B cell (primary cell): ENCODE results near the gene FGFR2. TPM values are rescaled to one million over a fixed set of nuclear protein-coding genes. Genes with fewer than 3 reads are reported as not detected.

Experiments used
- ATAC-seq: fragments of 200-7000 bp; cut with Tn5 transposase; one replicate; pipeline ENCODE4 v1.10.0; 2021; ENCODE audit warnings: low read depth, mild to moderate bottlenecking, moderate number of reproducible peaks, moderate library complexity
- CTCF ChIA-PET: fragments of 350-600 bp; sonication (Branson Sonifier 250); formaldehyde crosslinking; loops from one replicate; lab custom pipeline; 2021; ENCODE audit warnings: antibody characterized with exemption, inconsistent platforms; lab: Charles Lee
- POLR2A ChIA-PET: fragments of 350-600 bp; sonication (Branson Sonifier 250); formaldehyde crosslinking; loops from one replicate; lab custom pipeline; 2021; ENCODE audit warnings: antibody characterized with exemption; lab: Charles Lee
- DNase-seq: peaks from one replicate; pipeline ENCODE4 v3.0.0; 2013
- H2AFZ ChIP-seq: 2 replicates; pipeline ENCODE4 v1.6.1; 2012; ENCODE audit warnings: mild to moderate bottlenecking, low read depth, low read length; ENCODE audit not compliant: insufficient read depth, poor library complexity, severe bottlenecking
- H3K27ac ChIP-seq, 2 donors: 1 replicate in 1 of 2; 2 replicates in 1 of 2; pipeline ENCODE4 v1.5.1; 2012 to 2013; ENCODE audit warnings: low read length in 2 of 2, mild to moderate bottlenecking in 2 of 2, moderate library complexity in 1 of 2
- H3K27me3 ChIP-seq, 4 experiments: fragments of 200-600 bp in 1 of 4; sonication (generic) in 1 of 4; replicated peaks in 1 of 4; 1 replicate in 2 of 4; 2 replicates in 2 of 4; pipeline versions ENCODE4 v1.6.1 to v1.7.0; 2013 to 2016; ENCODE audit warnings: low read length in 3 of 4, mild to moderate bottlenecking in 2 of 4, mixed read lengths in 1 of 4, moderate library complexity in 1 of 4; ENCODE audit not compliant: insufficient read depth in 4 of 4, control insufficient read depth in 3 of 4; ENCODE audit errors: control extremely low read depth in 1 of 4
- H3K36me3 ChIP-seq, 2 experiments: replicated peaks in 1 of 2; 1 replicate in 1 of 2; 2 replicates in 1 of 2; pipeline versions ENCODE4 v1.6.1 to v1.7.1; 2013; ENCODE audit warnings: low read length in 1 of 2; ENCODE audit not compliant: insufficient read depth in 2 of 2, control insufficient read depth in 1 of 2; ENCODE audit errors: control extremely low read depth in 1 of 2, extremely low read depth in 1 of 2
- H3K4me1 ChIP-seq, 2 donors: fragments of 200-600 bp in 1 of 2; sonication (generic) in 1 of 2; 1 replicate in 1 of 2; 2 replicates in 1 of 2; pipeline versions ENCODE4 v1.5.1 to v1.6.1; 2013 to 2017; ENCODE audit warnings: low read length in 2 of 2; ENCODE audit not compliant: control insufficient read depth in 2 of 2, insufficient read depth in 2 of 2
- H3K4me2 ChIP-seq: replicated peaks from 2 replicates; pipeline ENCODE3; 2012; ENCODE audit warnings: mild to moderate bottlenecking, low read depth, low read length; ENCODE audit not compliant: poor library complexity, severe bottlenecking
- H3K4me3 ChIP-seq, 5 experiments: fragments of 200-600 bp in 1 of 5; sonication (generic) in 1 of 5; 1 replicate in 3 of 5; 2 replicates in 2 of 5; pipeline versions ENCODE4 v1.5.1 to v1.7.0; 2011 to 2016; ENCODE audit warnings: low read length in 4 of 5, mild to moderate bottlenecking in 4 of 5, low read depth in 2 of 5, control low read depth in 1 of 5, moderate library complexity in 1 of 5; ENCODE audit not compliant: insufficient read depth in 1 of 5; ENCODE audit errors: control extremely low read depth in 1 of 5, extremely low read depth in 1 of 5
- H3K79me2 ChIP-seq: fragments of 200-600 bp; sonication (generic); one replicate; pipeline ENCODE4 v1.6.0; 2016; ENCODE audit warnings: low read length; ENCODE audit not compliant: control insufficient read depth, insufficient read depth
- H3K9ac ChIP-seq: fragments of 200-600 bp; sonication (generic); 2 replicates; pipeline ENCODE4 v1.6.1; 2017; ENCODE audit warnings: mild to moderate bottlenecking, low read length, moderate library complexity
- H3K9me3 ChIP-seq, 3 donors: one replicate each; pipeline versions ENCODE4 v1.6.1 to v1.7.1; 2013; ENCODE audit warnings: low read length in 2 of 3; ENCODE audit not compliant: control insufficient read depth in 2 of 3, insufficient read depth in 1 of 3; ENCODE audit errors: control extremely low read depth in 1 of 3
- H4K20me1 ChIP-seq: 2 replicates; pipeline ENCODE4 v1.6.0; 2012; ENCODE audit warnings: mild to moderate bottlenecking, low read length; ENCODE audit not compliant: insufficient read depth, control insufficient read depth, poor library complexity, severe bottlenecking
- H3K27ac Mint-ChIP-seq: one replicate; pipeline ENCODE4 v1.8.0; 2021; ENCODE audit warnings: mixed read lengths
- H3K27me3 Mint-ChIP-seq: one replicate; pipeline ENCODE4 v1.8.0; 2021; ENCODE audit warnings: mixed read lengths
- H3K4me1 Mint-ChIP-seq: one replicate; pipeline ENCODE4 v1.8.0; 2021; ENCODE audit warnings: mixed read lengths
- H3K4me3 Mint-ChIP-seq: one replicate; pipeline ENCODE4 v1.8.0; 2021; ENCODE audit warnings: mixed read lengths
- H3K9me3 Mint-ChIP-seq: one replicate; pipeline ENCODE4 v1.8.0; 2022; ENCODE audit warnings: mixed read lengths; ENCODE audit not compliant: insufficient read depth
- EZH2 ChIP-seq: IDR thresholded peaks from 2 replicates; pipeline ENCODE4 v1.6.1; 2012; ENCODE audit warnings: borderline replicate concordance, low read depth, mild to moderate bottlenecking, moderate library complexity, low read length; ENCODE audit not compliant: insufficient read depth, poor library complexity, severe bottlenecking
- WGBS: methylation state at CpG from one replicate; pipeline ENCODE4 v1.1.5; 2013; ENCODE audit warnings: missing lambda C conversion rate; ENCODE audit not compliant: insufficient coverage; 5-methylcytosine and 5-hydroxymethylcytosine counted together
- intact Hi-C: fragments of 100-400 bp; cut with micrococcal nuclease; formaldehyde crosslinking; loops from one replicate; pipeline ENCODE4 v1.10.0; 2022
- polyA plus RNA-seq: library from polyadenylated mRNA; depleted of rRNA; stranded (reverse); fragments of >200 nt; gene quantifications from 2 replicates; pipeline ENCODE4 v1.2.3, GENCODE V29; 2012
- total RNA-seq, 2 donors: library from RNA; stranded (reverse); fragments of 120-200 nt in 1 of 2; gene quantifications; 1 replicate in 1 of 2; 2 replicates in 1 of 2; pipeline versions ENCODE4 v1.2.3 to v1.2.4, GENCODE V29; 2013 to 2022
- TF ChIP-seq, protein P1 (sequence below): fragments of 200-600 bp; IDR thresholded peaks from one replicate; pipeline ENCODE4 v1.8.0; 2022; ENCODE audit warnings: antibody characterized with exemption, mild to moderate bottlenecking

FGFR2 gene
- total and polyA plus RNA-seq, 2 donors (not counting 1 experiment from before 2014, with no cell fraction given) = not detected

DNA sequence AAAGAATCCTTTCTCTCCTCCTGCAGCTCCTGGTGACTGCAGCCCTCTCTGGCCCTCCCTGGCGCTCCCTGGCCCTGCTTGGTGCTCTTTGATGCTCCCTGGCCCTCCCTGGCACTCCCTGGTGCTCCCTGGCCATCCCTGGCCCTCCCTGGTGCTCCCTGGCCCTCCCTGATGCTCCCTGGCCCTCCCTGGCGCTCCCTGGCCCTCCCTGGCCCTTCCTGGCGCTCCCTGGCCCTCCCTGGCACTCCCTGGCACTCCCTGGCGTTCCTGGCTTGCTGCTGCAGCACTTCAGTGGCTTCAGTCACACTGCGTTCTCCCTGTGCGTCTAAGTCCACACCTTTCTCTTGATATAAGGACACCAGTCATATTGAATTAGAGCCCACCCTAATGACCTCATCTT is 15.2 kb upstream of the FGFR2 start:
- 72% methylated on average over 6 of the region's 6 CpGs for WGBS
- ATAC-seq = no peak
- Mint-ChIP-seq H3K27ac (no peak overlapping the region), H3K4me1 (peaks cover 2% of the 10 kb centered on the region), H3K27me3 (peaks cover 12% of the 10 kb centered on the region), H3K9me3 (no peaks in the 10 kb centered on the region), H3K4me3 (no peak overlapping the region)
- CTCF ChIA-PET = no interaction called here
- H3K36me3 ChIP-seq = no peaks in the 10 kb centered on the region
- H3K4me1 ChIP-seq = no peaks in the 10 kb centered on the region
- intact Hi-C loops = no loop called here
- no peaks in the 10 kb centered on the region for H4K20me1 ChIP-seq
- H3K4me3 ChIP-seq = no peak overlapping the region
- no peak overlapping the region for H3K27ac ChIP-seq
- no peaks in the 10 kb centered on the region for H3K79me2 ChIP-seq
- H3K27me3 ChIP-seq = peaks cover 0 to 9% (median 0%) of the 10 kb centered on the region in 4 experiments
- H3K4me2 ChIP-seq = no peak overlapping the region
- DNase-seq = no peak
- H2AFZ ChIP-seq = no peak overlapping the region
- no peak for TF ChIP-seq EZH2
- TF ChIP-seq, protein P1, sequence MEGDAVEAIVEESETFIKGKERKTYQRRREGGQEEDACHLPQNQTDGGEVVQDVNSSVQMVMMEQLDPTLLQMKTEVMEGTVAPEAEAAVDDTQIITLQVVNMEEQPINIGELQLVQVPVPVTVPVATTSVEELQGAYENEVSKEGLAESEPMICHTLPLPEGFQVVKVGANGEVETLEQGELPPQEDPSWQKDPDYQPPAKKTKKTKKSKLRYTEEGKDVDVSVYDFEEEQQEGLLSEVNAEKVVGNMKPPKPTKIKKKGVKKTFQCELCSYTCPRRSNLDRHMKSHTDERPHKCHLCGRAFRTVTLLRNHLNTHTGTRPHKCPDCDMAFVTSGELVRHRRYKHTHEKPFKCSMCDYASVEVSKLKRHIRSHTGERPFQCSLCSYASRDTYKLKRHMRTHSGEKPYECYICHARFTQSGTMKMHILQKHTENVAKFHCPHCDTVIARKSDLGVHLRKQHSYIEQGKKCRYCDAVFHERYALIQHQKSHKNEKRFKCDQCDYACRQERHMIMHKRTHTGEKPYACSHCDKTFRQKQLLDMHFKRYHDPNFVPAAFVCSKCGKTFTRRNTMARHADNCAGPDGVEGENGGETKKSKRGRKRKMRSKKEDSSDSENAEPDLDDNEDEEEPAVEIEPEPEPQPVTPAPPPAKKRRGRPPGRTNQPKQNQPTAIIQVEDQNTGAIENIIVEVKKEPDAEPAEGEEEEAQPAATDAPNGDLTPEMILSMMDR = no peak
- no peak overlapping the region for H3K9ac ChIP-seq
- POLR2A ChIA-PET = no interaction called here
- H3K9me3 ChIP-seq = peaks cover 0 to 28% (median 0%) of the 10 kb centered on the region in 3 donors

DNA sequence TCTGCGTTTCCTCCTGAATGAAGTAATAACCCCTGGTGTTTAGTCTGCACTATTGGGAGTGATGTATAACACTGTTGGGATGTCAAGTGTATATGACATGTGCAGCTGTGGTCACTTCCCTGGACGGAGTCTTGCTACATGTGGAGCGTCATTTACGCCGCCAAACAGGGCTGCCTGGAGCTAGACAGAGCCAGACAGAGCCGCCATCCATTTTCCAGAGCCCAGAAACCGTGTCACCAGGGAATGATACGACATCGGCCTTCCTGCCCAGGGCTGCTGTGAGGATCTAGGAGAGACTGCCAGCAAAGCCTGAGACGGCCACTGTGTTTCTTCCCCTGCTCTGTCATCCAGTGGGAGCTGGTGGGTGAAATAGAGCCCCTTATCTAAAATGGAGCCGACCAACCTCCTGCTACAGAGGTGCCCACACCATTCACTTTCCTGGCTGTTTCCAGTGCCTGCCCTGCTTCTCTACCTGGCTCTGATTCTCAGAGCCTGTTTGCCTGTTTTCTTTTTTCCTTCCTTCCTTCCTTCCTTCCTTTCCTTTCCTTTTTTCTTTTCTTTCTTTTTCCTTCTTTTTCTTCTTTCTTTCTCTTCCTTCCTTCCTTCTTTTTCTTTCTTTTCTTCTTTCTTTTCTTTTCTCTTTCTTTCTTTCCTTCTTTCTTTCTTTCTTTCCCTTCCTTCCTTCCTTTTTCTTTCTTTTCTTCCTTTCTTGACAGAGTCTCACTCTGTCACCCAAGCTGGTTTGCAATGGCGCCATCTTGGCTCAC is 13.3 kb upstream of the FGFR2 start:
- no peaks in the 10 kb centered on the region for H3K9me3 Mint-ChIP-seq
- peaks cover 2% of the 10 kb centered on the region for H3K4me1 Mint-ChIP-seq
- CTCF ChIA-PET = no interaction called here
- H2AFZ ChIP-seq = no peak overlapping the region
- no peaks in the 10 kb centered on the region for H3K79me2 ChIP-seq
- no peak for TF ChIP-seq EZH2
- TF ChIP-seq, protein P1 = no peak
- no peak overlapping the region for H3K9ac ChIP-seq
- peaks cover 24% of the 10 kb centered on the region for H3K27me3 Mint-ChIP-seq
- no peaks in the 10 kb centered on the region for H3K4me1 ChIP-seq
- no peak for DNase-seq
- POLR2A ChIA-PET = no interaction called here
- no peak overlapping the region for H3K27ac ChIP-seq
- intact Hi-C loops = no loop called here
- ATAC-seq = no peak
- no peak overlapping the region for H3K4me3 Mint-ChIP-seq
- H3K4me2 ChIP-seq = no peak overlapping the region
- H4K20me1 ChIP-seq = no peaks in the 10 kb centered on the region
- 84% methylated on average over 11 of the region's 12 CpGs for WGBS
- H3K4me3 ChIP-seq = no peak overlapping the region
- H3K27me3 ChIP-seq = peaks cover 0 to 9% (median 2%) of the 10 kb centered on the region in 4 experiments
- H3K36me3 ChIP-seq = no peaks in the 10 kb centered on the region
- no peak overlapping the region for H3K27ac Mint-ChIP-seq
- H3K9me3 ChIP-seq = peaks cover 0 to 17% (median 0%) of the 10 kb centered on the region in 3 donors
